Activated naive CD8-positive, alpha-beta T cell treated with anti-CD3 and anti-CD28 coated beads, Interleukin-2, amount 50 U/mL, for 24 hours (primary cell): ENCODE measurements around the gene STK11IP.
"Not testable (repeated sequence)": the region's sequence is repeated elsewhere in the genome, so short reads cannot be mapped to it uniquely, and the experiment has no call there.

Experiments used
- ATAC-seq: fragments of 150-1000 bp; cut with Tn5 transposase; one replicate; pipeline ENCODE4 v1.10.0; 2021
- DNase-seq: peaks from one replicate; pipeline ENCODE4 v3.0.0; 2021
- H3K27ac Mint-ChIP-seq: one replicate; pipeline ENCODE4 v1.8.0; 2021; ENCODE audit warnings: mild to moderate bottlenecking, mixed read lengths
- H3K27me3 Mint-ChIP-seq: one replicate; pipeline ENCODE4 v1.8.0; 2021; ENCODE audit warnings: mixed read lengths
- H3K36me3 Mint-ChIP-seq: one replicate; pipeline ENCODE4 v1.8.0; 2021; ENCODE audit warnings: low read depth, mixed read lengths
- H3K4me1 Mint-ChIP-seq: one replicate; pipeline ENCODE4 v1.8.0; 2021; ENCODE audit warnings: mixed read lengths
- H3K4me3 Mint-ChIP-seq: one replicate; pipeline ENCODE4 v1.8.0; 2021; ENCODE audit warnings: mild to moderate bottlenecking, moderate library complexity, mixed read lengths
- H3K9me3 Mint-ChIP-seq: one replicate; pipeline ENCODE4 v1.8.0; 2021; ENCODE audit warnings: mixed read lengths

STK11IP gene

GRCh38 chr2:219650426-219651248 is 53.0 kb downstream of the STK11IP start:
- DNase-seq (no peak), ATAC-seq (no peak)
- Mint-ChIP-seq H3K27me3 (peaks cover 41% of the 10 kb centered on the region), H3K4me1 (no peaks in the 10 kb centered on the region), H3K36me3 (no peaks in the 10 kb centered on the region), H3K4me3 (no peak overlapping the region), H3K9me3 (no peaks in the 10 kb centered on the region), H3K27ac (no peak overlapping the region)

GRCh38 chr2:219651656-219652055 is 54.0 kb downstream of the STK11IP start:
- H3K4me1 Mint-ChIP-seq, H3K9me3 Mint-ChIP-seq, ATAC-seq, DNase-seq, H3K36me3 Mint-ChIP-seq, H3K4me3 Mint-ChIP-seq, H3K27ac Mint-ChIP-seq: not testable (repeated sequence)
- peaks cover 45% of the 10 kb centered on the region for H3K27me3 Mint-ChIP-seq

- H3K27ac Mint-ChIP-seq = no peak overlapping the region
- peaks cover 44% of the 10 kb centered on the region for H3K27me3 Mint-ChIP-seq
- no peak for DNase-seq
- H3K4me1 Mint-ChIP-seq = peaks cover 4% of the 10 kb centered on the region
- no peak for ATAC-seq
- H3K36me3 Mint-ChIP-seq = no peaks in the 10 kb centered on the region
- no peak overlapping the region for H3K4me3 Mint-ChIP-seq
- peaks cover 10% of the 10 kb centered on the region for H3K9me3 Mint-ChIP-seq
Measured at GRCh38 chr2:219656526-219656925, 58.9 kb downstream of the STK11IP start.

GRCh38 chr2:219658196-219658846 is 60.7 kb downstream of the STK11IP start:
- no peaks in the 10 kb centered on the region for H3K36me3 Mint-ChIP-seq
- H3K27ac Mint-ChIP-seq = no peak overlapping the region
- H3K9me3 Mint-ChIP-seq = peaks cover 14% of the 10 kb centered on the region
- H3K27me3 Mint-ChIP-seq = peaks cover 35% of the 10 kb centered on the region
- no peak overlapping the region for H3K4me3 Mint-ChIP-seq
- ATAC-seq = no peak
- no peak for DNase-seq
- H3K4me1 Mint-ChIP-seq = peaks cover 4% of the 10 kb centered on the region

- H3K4me1 Mint-ChIP-seq = peaks cover 4% of the 10 kb centered on the region
- H3K9me3 Mint-ChIP-seq = peaks cover 14% of the 10 kb centered on the region
- no peak for DNase-seq
- ATAC-seq = no peak
- no peak overlapping the region for H3K27ac Mint-ChIP-seq
- peaks cover 32% of the 10 kb centered on the region for H3K27me3 Mint-ChIP-seq
- no peak overlapping the region for H3K4me3 Mint-ChIP-seq
- H3K36me3 Mint-ChIP-seq = no peaks in the 10 kb centered on the region
Measured at GRCh38 chr2:219658874-219659273, 61.2 kb downstream of the STK11IP start.

- Mint-ChIP-seq H3K36me3 (no peaks in the 10 kb centered on the region), H3K4me1 (peaks cover 2% of the 10 kb centered on the region), H3K9me3 (peaks cover 11% of the 10 kb centered on the region), H3K27me3 (peaks cover 29% of the 10 kb centered on the region), H3K4me3 (no peak overlapping the region), H3K27ac (no peak overlapping the region)
- DNase-seq (no peak), ATAC-seq (no peak)
Measured at GRCh38 chr2:219661197-219661954, 63.7 kb downstream of the STK11IP start.

- Mint-ChIP-seq H3K4me3 (no peak overlapping the region), H3K27me3 (peaks cover 27% of the 10 kb centered on the region), H3K4me1 (no peaks in the 10 kb centered on the region), H3K36me3 (no peaks in the 10 kb centered on the region), H3K9me3 (peaks cover 8% of the 10 kb centered on the region), H3K27ac (no peak overlapping the region)
- ATAC-seq (no peak), DNase-seq (no peak)
Measured at GRCh38 chr2:219661955-219662395, 64.3 kb downstream of the STK11IP start.

- Mint-ChIP-seq H3K4me3 (no peak overlapping the region), H3K9me3 (peaks cover 8% of the 10 kb centered on the region), H3K36me3 (no peaks in the 10 kb centered on the region), H3K27ac (no peak overlapping the region), H3K4me1 (no peaks in the 10 kb centered on the region), H3K27me3 (peaks cover 23% of the 10 kb centered on the region)
- no peak for ATAC-seq
- DNase-seq = no peak
Measured at GRCh38 chr2:219662566-219662965, 64.9 kb downstream of the STK11IP start.

- H3K4me1 Mint-ChIP-seq = no peaks in the 10 kb centered on the region
- ATAC-seq (no peak), DNase-seq (no peak)
- H3K9me3 Mint-ChIP-seq = peaks cover 8% of the 10 kb centered on the region
- H3K4me3 Mint-ChIP-seq = no peak overlapping the region
- H3K36me3 Mint-ChIP-seq = no peaks in the 10 kb centered on the region
- H3K27ac Mint-ChIP-seq = no peak overlapping the region
- H3K27me3 Mint-ChIP-seq = peaks cover 20% of the 10 kb centered on the region
Measured at GRCh38 chr2:219663116-219663762, 65.6 kb downstream of the STK11IP start.

GRCh38 chr2:219664041-219664440 is 66.4 kb downstream of the STK11IP start:
- H3K27ac Mint-ChIP-seq = no peak overlapping the region
- H3K4me3 Mint-ChIP-seq = no peak overlapping the region
- no peaks in the 10 kb centered on the region for H3K36me3 Mint-ChIP-seq
- no peak for ATAC-seq
- H3K27me3 Mint-ChIP-seq = peaks cover 20% of the 10 kb centered on the region
- H3K4me1 Mint-ChIP-seq = no peaks in the 10 kb centered on the region
- H3K9me3 Mint-ChIP-seq = peaks cover 8% of the 10 kb centered on the region
- DNase-seq = no peak

GRCh38 chr2:219664944-219665343 is 67.3 kb downstream of the STK11IP start:
- no peaks in the 10 kb centered on the region for H3K4me1 Mint-ChIP-seq
- H3K4me3 Mint-ChIP-seq = no peak overlapping the region
- H3K9me3 Mint-ChIP-seq = peaks cover 8% of the 10 kb centered on the region
- DNase-seq (no peak), ATAC-seq (no peak)
- H3K27ac Mint-ChIP-seq = no peak overlapping the region
- peaks cover 18% of the 10 kb centered on the region for H3K27me3 Mint-ChIP-seq
- H3K36me3 Mint-ChIP-seq = no peaks in the 10 kb centered on the region

GRCh38 chr2:219665926-219666325 is 68.3 kb downstream of the STK11IP start:
- Mint-ChIP-seq H3K27me3 (peaks cover 11% of the 10 kb centered on the region), H3K4me1 (no peaks in the 10 kb centered on the region), H3K9me3 (peaks cover 6% of the 10 kb centered on the region), H3K27ac (no peak overlapping the region), H3K4me3 (no peak overlapping the region), H3K36me3 (no peaks in the 10 kb centered on the region)
- ATAC-seq (no peak), DNase-seq (no peak)
